Measurements from ENCODE around the gene WDR13. TPM values are rescaled to one million over a fixed set of nuclear protein-coding genes. Genes with fewer than 3 reads are reported as not detected.

WDR13 gene
- total RNA-seq, 1 experiment from 2014 or later, result 106 TPM

GRCh38 chrX:48592971-48593370, 4.3 kb upstream of the WDR13 start:
- H3K9ac ChIP-seq (ENCODE audit: low read length), result no peak overlapping the region

DNA sequence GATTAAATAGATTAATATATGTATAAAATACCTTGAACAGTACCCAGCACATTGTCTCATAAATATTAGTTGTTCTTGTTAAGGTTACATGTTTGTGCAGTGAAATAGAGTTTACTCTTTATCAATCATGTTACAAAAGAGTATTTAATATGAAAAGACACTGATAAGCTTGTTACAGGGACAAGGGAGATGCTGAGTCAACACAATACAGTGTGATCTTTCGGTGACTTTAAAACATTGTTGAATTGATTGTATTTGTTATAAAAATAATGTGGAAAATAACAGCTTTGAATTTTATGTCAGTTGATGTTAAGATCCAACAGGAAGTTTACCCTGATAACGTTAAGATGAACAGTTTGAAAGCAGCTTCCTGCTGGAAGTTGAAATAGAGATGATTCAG, 1.4 kb upstream of the WDR13 start:
- peaks cover 17% of the 10 kb centered on the region for H3K4me1 ChIP-seq (ENCODE audit: insufficient read depth, low read length)
- no peaks in the 10 kb centered on the region for H3F3A ChIP-seq (ENCODE audit: low read length, unreplicated experiment)
- intact Hi-C loops (cut with micrococcal nuclease), result loop anchor here (5.0 kb wide), 1 partner anchor 119 kb away; the partner anchor contains the start of gene FTSJ1
- no TSS peak for BruUV-seq (replicated peaks)
- no peak overlapping the region for H2AFZ ChIP-seq (ENCODE audit: low read length)
- CTCF ChIA-PET, result no interaction called here
- H3K4me3 ChIP-seq (ENCODE audit: low read length), result no peak overlapping the region
- H3K9ac ChIP-seq (ENCODE audit: low read length), result no peak overlapping the region
- peaks cover 5% of the 10 kb centered on the region; the same call in 1 of the 2 replicates for H3K36me3 ChIP-seq (ENCODE audit: low read depth, low read length)
- H3K79me2 ChIP-seq (ENCODE audit: low read length), result peaks cover 10% of the 10 kb centered on the region
- no peak overlapping the region for H3K27ac ChIP-seq (ENCODE audit: low read length)
- ATAC-seq, result no peak
- no peaks in the 10 kb centered on the region for H3K9me2 ChIP-seq (replicated peaks; ENCODE audit: low read length)
- H4K20me1 ChIP-seq (ENCODE audit: low read length), result no peaks in the 10 kb centered on the region
- no peaks in the 10 kb centered on the region for H3K27me3 ChIP-seq (ENCODE audit: low read length)
- no peak overlapping the region for H3K4me2 ChIP-seq (ENCODE audit: low read length)
- TF ChIP-seq CTCF (conservative IDR thresholded peaks at IDR 0.05; ENCODE audit: low read depth, low read length) (no peak), EZH2 (IDR thresholded peaks at IDR 0.05; ENCODE audit: low read length, unreplicated experiment) (no peak), EZH2phosphoT487 (IDR thresholded peaks at IDR 0.05; ENCODE audit: borderline replicate concordance, low read length) (no peak)
- no peak for DNase-seq
- POLR2A ChIA-PET (ENCODE audit: unreplicated experiment), result interaction anchor here (0.7 kb wide), 1 partner anchor 109 kb away, joined by 17 read pairs; no protein-coding TSS in a partner anchor
- H3K9me3 ChIP-seq (ENCODE audit: low read length), result no peaks in the 10 kb centered on the region

More at GRCh38 chrX:48592971-48593370, 4.3 kb upstream of the WDR13 start:
- DNase-seq (no peak), ATAC-seq (no peak)
- no peaks in the 10 kb centered on the region for H4K20me1 ChIP-seq (ENCODE audit: low read length)
- H2AFZ ChIP-seq (ENCODE audit: low read length), result no peak overlapping the region
- no peak overlapping the region for H3K27ac ChIP-seq (ENCODE audit: low read length)
- intact Hi-C loops (cut with micrococcal nuclease), result no loop called here
- BruUV-seq (replicated peaks), result no TSS peak
- H3K27me3 ChIP-seq (ENCODE audit: low read length), result no peaks in the 10 kb centered on the region
- no peaks in the 10 kb centered on the region for H3K36me3 ChIP-seq (ENCODE audit: low read depth, low read length)
- CTCF ChIA-PET, result no interaction called here
- no peaks in the 10 kb centered on the region for H3K9me2 ChIP-seq (replicated peaks; ENCODE audit: low read length)
- no peak overlapping the region for H3K4me2 ChIP-seq (ENCODE audit: low read length)
- POLR2A ChIA-PET (ENCODE audit: unreplicated experiment), result interaction anchor here (0.6 kb wide), 1 partner anchor 84 kb away, joined by 3 read pairs; no protein-coding TSS in a partner anchor
- H3K4me3 ChIP-seq (ENCODE audit: low read length), result no peak overlapping the region
- H3K79me2 ChIP-seq (ENCODE audit: low read length), result no peaks in the 10 kb centered on the region
- no peaks in the 10 kb centered on the region for H3F3A ChIP-seq (ENCODE audit: low read length, unreplicated experiment)
- peaks cover 9% of the 10 kb centered on the region; the same call in 1 of the 2 replicates for H3K4me1 ChIP-seq (ENCODE audit: insufficient read depth, low read length)
- H3K9me3 ChIP-seq (ENCODE audit: low read length), result no peaks in the 10 kb centered on the region
- TF ChIP-seq EZH2phosphoT487 (IDR thresholded peaks at IDR 0.05; ENCODE audit: borderline replicate concordance, low read length), result no peak
- TF ChIP-seq EZH2 (IDR thresholded peaks at IDR 0.05; ENCODE audit: low read length, unreplicated experiment), result no peak
- TF ChIP-seq CTCF (conservative IDR thresholded peaks at IDR 0.05; ENCODE audit: low read depth, low read length), result no peak

DNA sequence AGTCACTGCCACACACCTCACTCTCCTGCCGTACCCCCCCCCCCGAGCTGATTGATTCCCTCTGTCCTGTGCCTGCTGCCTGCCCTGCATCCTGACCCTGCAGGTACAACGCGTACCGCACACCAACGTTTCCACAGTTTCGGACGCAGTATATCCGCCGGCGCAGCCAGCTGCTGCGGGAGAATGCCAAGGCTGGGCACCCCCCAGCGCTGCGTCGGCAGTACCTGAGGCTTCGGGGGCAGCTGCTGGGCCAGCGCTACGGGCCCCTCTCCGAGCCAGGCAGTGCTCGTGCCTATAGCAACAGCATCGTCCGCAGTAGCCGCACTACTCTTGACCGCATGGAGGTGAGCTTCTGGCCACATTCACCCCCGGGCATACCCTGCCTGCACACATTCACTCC, 1.3 kb downstream of the WDR13 start:
- H3F3A ChIP-seq (ENCODE audit: low read length, unreplicated experiment), result no peaks in the 10 kb centered on the region
- H3K27ac ChIP-seq (ENCODE audit: low read length), result no peak overlapping the region
- no peak overlapping the region for H2AFZ ChIP-seq (ENCODE audit: low read length)
- H3K4me2 ChIP-seq (ENCODE audit: low read length), result peak overlapping the region; percentile 90
- H3K4me1 ChIP-seq (ENCODE audit: insufficient read depth, low read length), result peaks cover 8% of the 10 kb centered on the region
- no TSS peak for BruUV-seq (replicated peaks)
- intact Hi-C loops (cut with micrococcal nuclease), result loop anchor here (5.0 kb wide), 1 partner anchor 121 kb away; the partner anchor contains the start of gene FTSJ1
- H3K9me2 ChIP-seq (replicated peaks; ENCODE audit: low read length), result no peaks in the 10 kb centered on the region
- peak overlapping the region; percentile 99 for H3K9ac ChIP-seq (ENCODE audit: low read length)
- ATAC-seq (no peak), DNase-seq (no peak)
- no peaks in the 10 kb centered on the region for H3K27me3 ChIP-seq (ENCODE audit: low read length)
- H3K79me2 ChIP-seq (ENCODE audit: low read length), result peaks cover 10% of the 10 kb centered on the region
- no peaks in the 10 kb centered on the region for H3K9me3 ChIP-seq (ENCODE audit: low read length)
- ChIA-PET CTCF (no interaction called here), POLR2A (ENCODE audit: unreplicated experiment) (interaction anchor here (0.6 kb wide), 1 partner anchor 69 kb away, joined by 3 read pairs; no protein-coding TSS in a partner anchor)
- no peak for TF ChIP-seq CTCF (conservative IDR thresholded peaks at IDR 0.05; ENCODE audit: low read depth, low read length)
- no peak for TF ChIP-seq EZH2 (IDR thresholded peaks at IDR 0.05; ENCODE audit: low read length, unreplicated experiment)
- TF ChIP-seq EZH2phosphoT487 (IDR thresholded peaks at IDR 0.05; ENCODE audit: borderline replicate concordance, low read length), result no peak
- peak overlapping the region; percentile 82 for H3K4me3 ChIP-seq (ENCODE audit: low read length)
- peaks cover 5% of the 10 kb centered on the region; the same call in 1 of the 2 replicates for H3K36me3 ChIP-seq (ENCODE audit: low read depth, low read length)
- H4K20me1 ChIP-seq (ENCODE audit: low read length), result no peaks in the 10 kb centered on the region
